SU-DHL-6 (cell line): Measurements from ENCODE around the gene ABCA6.

Experiments
- CTCF ChIP-seq: fragments of 200-600 bp; sonication (generic); IDR thresholded peaks from one replicate; pipeline ENCODE4 v1.5.1; 2017; ENCODE audit warnings: antibody characterized with exemption, mild to moderate bottlenecking, low read length, moderate library complexity; ENCODE audit not compliant: insufficient read depth, poor library complexity, severe bottlenecking
- EZH2phosphoT487 ChIP-seq: fragments of 200-600 bp; sonication (generic), shearing (Covaris generic); conservative IDR thresholded peaks from 2 replicates; pipeline ENCODE4 v1.6.1; 2018; ENCODE audit warnings: mild to moderate bottlenecking, antibody characterized with exemption, low read length, moderate library complexity, mixed read lengths

GRCh38 chr17:69048634-69049033, 93.1 kb downstream of the ABCA6 start:
- no peak for TF ChIP-seq EZH2phosphoT487
- no peak for TF ChIP-seq CTCF
